Peyer's patch (tissue), 4 donors: ENCODE data around the gene GNAO1.

Experiments used
- CTCF ChIP-seq, 6 experiments: fragments of 450-650 bp in 4 of 6; fragments of 200-600 bp in 2 of 6; sonication (generic) in 1 of 6; IDR thresholded peaks; one replicate each; pipeline ENCODE4 v1.5.1; 2017 to 2019; ENCODE audit warnings: antibody characterized with exemption in 6 of 6, mild to moderate bottlenecking in 3 of 6, moderate library complexity in 1 of 6
- POLR2A ChIP-seq, 2 donors: fragments of 450-650 bp; IDR thresholded peaks; one replicate each; pipeline ENCODE4 v1.5.1; 2017; ENCODE audit warnings: antibody characterized with exemption in 2 of 2, mild to moderate bottlenecking in 2 of 2, moderate library complexity in 2 of 2

GRCh38 chr16:56300242-56300623, 108.9 kb downstream of the GNAO1 start:
- TF ChIP-seq CTCF (IDR thresholded peaks at IDR 0.05) = no peak
- TF ChIP-seq POLR2A (IDR thresholded peaks at IDR 0.05) = no peak
